Uterus (tissue), 2 donors: ENCODE measurements around the gene SHB.

ENCODE experiments used
- POLR2A ChIP-seq, 2 donors: fragments of 450-650 bp; IDR thresholded peaks; one replicate each; pipeline ENCODE4 v1.6.1; 2016; ENCODE audit warnings: antibody characterized with exemption in 2 of 2, mild to moderate bottlenecking in 1 of 2, moderate library complexity in 1 of 2
- TF ChIP-seq, protein P1 (sequence below), 4 experiments: fragments of 200-600 bp in 2 of 4; fragments of 450-650 bp in 2 of 4; sonication (generic) in 2 of 4; IDR thresholded peaks; one replicate each; pipeline ENCODE4 v1.5.1; 2016 to 2019; ENCODE audit warnings: antibody characterized with exemption in 4 of 4, mild to moderate bottlenecking in 2 of 4, moderate library complexity in 1 of 4

DNA sequence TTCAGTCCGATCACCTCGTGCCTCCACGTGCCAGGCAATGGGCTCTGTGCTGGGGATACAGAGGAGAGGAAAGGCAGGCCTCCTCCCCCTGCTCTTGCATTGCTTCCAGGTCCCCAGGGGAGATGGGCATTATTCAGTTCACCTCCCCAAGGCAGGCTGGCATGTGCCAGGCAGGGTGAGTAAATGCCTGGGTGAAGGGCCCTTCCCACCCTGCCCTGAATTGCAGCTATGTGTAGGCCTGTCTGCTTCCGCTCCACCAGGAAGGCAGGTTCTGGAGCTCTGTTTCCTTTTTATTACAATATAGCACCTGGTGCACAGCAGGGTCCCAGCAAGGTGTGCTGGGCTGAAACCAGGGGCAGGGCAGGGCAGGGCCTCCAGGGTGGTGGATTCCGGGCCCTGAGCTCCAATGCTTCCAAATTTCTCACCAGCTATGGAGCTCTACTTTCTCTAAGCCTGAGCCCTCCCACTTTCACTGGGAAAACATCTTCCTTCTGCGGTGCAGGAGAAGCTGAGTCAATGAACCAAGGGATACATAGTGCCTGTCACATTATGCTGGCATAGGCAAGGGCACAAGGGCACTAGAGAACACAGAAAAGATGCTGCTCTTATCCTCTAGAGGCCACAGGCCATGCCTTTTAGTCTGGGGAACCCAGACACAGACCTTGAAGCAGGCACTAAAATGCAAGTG lies 42.0 kb downstream of the SHB start:
- TF ChIP-seq, protein P1, sequence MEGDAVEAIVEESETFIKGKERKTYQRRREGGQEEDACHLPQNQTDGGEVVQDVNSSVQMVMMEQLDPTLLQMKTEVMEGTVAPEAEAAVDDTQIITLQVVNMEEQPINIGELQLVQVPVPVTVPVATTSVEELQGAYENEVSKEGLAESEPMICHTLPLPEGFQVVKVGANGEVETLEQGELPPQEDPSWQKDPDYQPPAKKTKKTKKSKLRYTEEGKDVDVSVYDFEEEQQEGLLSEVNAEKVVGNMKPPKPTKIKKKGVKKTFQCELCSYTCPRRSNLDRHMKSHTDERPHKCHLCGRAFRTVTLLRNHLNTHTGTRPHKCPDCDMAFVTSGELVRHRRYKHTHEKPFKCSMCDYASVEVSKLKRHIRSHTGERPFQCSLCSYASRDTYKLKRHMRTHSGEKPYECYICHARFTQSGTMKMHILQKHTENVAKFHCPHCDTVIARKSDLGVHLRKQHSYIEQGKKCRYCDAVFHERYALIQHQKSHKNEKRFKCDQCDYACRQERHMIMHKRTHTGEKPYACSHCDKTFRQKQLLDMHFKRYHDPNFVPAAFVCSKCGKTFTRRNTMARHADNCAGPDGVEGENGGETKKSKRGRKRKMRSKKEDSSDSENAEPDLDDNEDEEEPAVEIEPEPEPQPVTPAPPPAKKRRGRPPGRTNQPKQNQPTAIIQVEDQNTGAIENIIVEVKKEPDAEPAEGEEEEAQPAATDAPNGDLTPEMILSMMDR (IDR thresholded peaks at IDR 0.05) = no peak
- no peak for TF ChIP-seq POLR2A (IDR thresholded peaks at IDR 0.05)
